Thyroid gland (tissue), 4 donors: ENCODE results near the gene GFOD1. TPM values are rescaled to one million over a fixed set of nuclear protein-coding genes. Genes with fewer than 3 reads are reported as not detected.

Source experiments
- DNase-seq, 2 donors: peaks; one replicate each; pipeline ENCODE4 v3.0.0-alpha.2; 2019
- H3K27ac ChIP-seq, 3 donors: fragments of 200-600 bp; sonication (generic); 1 replicate in 2 of 3; 2 replicates in 1 of 3; pipeline ENCODE4 v1.5.1; 2016 to 2019; ENCODE audit warnings: mild to moderate bottlenecking in 1 of 3, moderate library complexity in 1 of 3
- H3K27me3 ChIP-seq: fragments of 200-600 bp; sonication (generic); one replicate; pipeline ENCODE4 v1.5.1; 2019
- H3K36me3 ChIP-seq, 2 donors: fragments of 200-600 bp; sonication (generic); one replicate each; pipeline ENCODE4 v1.5.1; 2016 to 2019
- H3K4me1 ChIP-seq, 2 donors: fragments of 200-600 bp; sonication (generic); one replicate each; pipeline ENCODE4 v1.5.1; 2017 to 2019
- H3K4me3 ChIP-seq, 3 donors: fragments of 200-600 bp; sonication (generic); replicated peaks in 1 of 3; 1 replicate in 2 of 3; 2 replicates in 1 of 3; pipeline ENCODE4 v1.5.1; 2016; ENCODE audit warnings: mild to moderate bottlenecking in 1 of 3
- H3K9me3 ChIP-seq: fragments of 200-600 bp; sonication (generic); one replicate; pipeline ENCODE4 v1.5.1; 2017
- CTCF ChIP-seq, 6 experiments: fragments of 200-600 bp in 3 of 6; fragments of 450-650 bp in 3 of 6; sonication (generic) in 3 of 6; IDR thresholded peaks; one replicate each; pipeline ENCODE4 v1.5.1; 2016 to 2019; ENCODE audit warnings: antibody characterized with exemption in 6 of 6, mild to moderate bottlenecking in 2 of 6, inconsistent platforms in 1 of 6, moderate library complexity in 1 of 6
- POLR2A ChIP-seq, 2 donors: fragments of 450-650 bp; IDR thresholded peaks; one replicate each; pipeline ENCODE4 v1.6.1; 2017; ENCODE audit warnings: antibody characterized with exemption in 2 of 2, mild to moderate bottlenecking in 2 of 2, moderate library complexity in 1 of 2
- WGBS, 2 donors: methylation state at CpG; one replicate each; pipeline ENCODE4 v1.1.5; 2017; 5-methylcytosine and 5-hydroxymethylcytosine counted together
- intact Hi-C: fragments of 100-400 bp; cut with DNase I; formaldehyde crosslinking; loops from one replicate; pipeline ENCODE4 v1.15.1; 2023
- total RNA-seq, 4 donors: library from RNA; depleted of rRNA; stranded (reverse); fragments of >200 nt; gene quantifications; one replicate each; pipeline ENCODE4 v1.2.3, GENCODE V29; 2016

GFOD1 gene
- total RNA-seq, 4 donors from 2014 or later = 4.2 to 18.4 (median 8.5) TPM

- H3K4me1 ChIP-seq = peaks cover 41 to 76% of the 10 kb centered on the region in 2 donors
Observed at GRCh38 chr6:13418844-13419243, 68.6 kb downstream of the GFOD1 start.

GRCh38 chr6:13417954-13418353 is 69.4 kb downstream of the GFOD1 start:
- WGBS, 2 donors = 35 to 46% methylated on average over 2 of the region's 2 CpGs
- no peak for TF ChIP-seq CTCF (IDR thresholded peaks at IDR 0.05)
- no peak for TF ChIP-seq POLR2A (IDR thresholded peaks at IDR 0.05)
- no peaks in the 10 kb centered on the region for H3K36me3 ChIP-seq
- intact Hi-C loops = no loop called here
- H3K27ac ChIP-seq = peak overlapping the region in 2 of 3 donors; percentile 37 to 55
- H3K4me3 ChIP-seq = no peak overlapping the region
- H3K4me1 ChIP-seq = peaks cover 38 to 76% of the 10 kb centered on the region in 2 donors
- H3K9me3 ChIP-seq = no peaks in the 10 kb centered on the region
- H3K27me3 ChIP-seq = no peaks in the 10 kb centered on the region
- peak in 1 of 2 donors; percentile 35 for DNase-seq

More at GRCh38 chr6:13418844-13419243, 68.6 kb downstream of the GFOD1 start:
- Histone ChIP-seq H3K27me3 (no peaks in the 10 kb centered on the region), H3K36me3 (no peaks in the 10 kb centered on the region), H3K27ac (peak overlapping the region in 2 of 3 donors; percentile 37 to 55), H3K4me3 (no peak overlapping the region), H3K9me3 (no peaks in the 10 kb centered on the region)
- TF ChIP-seq CTCF (IDR thresholded peaks at IDR 0.05) (no peak), POLR2A (IDR thresholded peaks at IDR 0.05) (no peak)
- DNase-seq = no peak
- intact Hi-C loops = no loop called here
- WGBS, 2 donors = 79 to 88% methylated on average over 5 of the region's 5 CpGs

GRCh38 chr6:13417431-13417830 is 70.0 kb downstream of the GFOD1 start:
- no peaks in the 10 kb centered on the region for H3K36me3 ChIP-seq
- H3K4me1 ChIP-seq = peaks cover 33 to 72% of the 10 kb centered on the region in 2 donors
- no peaks in the 10 kb centered on the region for H3K27me3 ChIP-seq
- H3K9me3 ChIP-seq = no peaks in the 10 kb centered on the region
- no peak overlapping the region for H3K4me3 ChIP-seq
- peak overlapping the region in 2 of 3 donors; percentile 37 to 55 for H3K27ac ChIP-seq
- intact Hi-C loops = no loop called here
- WGBS, 2 donors = 59 to 61% methylated on average over 6 of the region's 6 CpGs
- peak in 1 of 2 donors; percentile 37 for DNase-seq
- TF ChIP-seq POLR2A (IDR thresholded peaks at IDR 0.05) (no peak), CTCF (IDR thresholded peaks at IDR 0.05) (no peak)

- Histone ChIP-seq H3K36me3 (no peaks in the 10 kb centered on the region), H3K27me3 (no peaks in the 10 kb centered on the region), H3K4me1 (peaks cover 16 to 51% of the 10 kb centered on the region in 2 donors), H3K4me3 (no peak overlapping the region), H3K9me3 (no peaks in the 10 kb centered on the region), H3K27ac (no peak overlapping the region)
- intact Hi-C loops = no loop called here
- TF ChIP-seq CTCF (IDR thresholded peaks at IDR 0.05) = no peak
- TF ChIP-seq POLR2A (IDR thresholded peaks at IDR 0.05) = no peak
- no peak for DNase-seq
- 72 to 76% methylated on average over 5 of the region's 5 CpGs for WGBS, 2 donors
Observed at GRCh38 chr6:13415283-13415682, 72.1 kb downstream of the GFOD1 start.

- Histone ChIP-seq H3K27me3 (no peaks in the 10 kb centered on the region), H3K36me3 (no peaks in the 10 kb centered on the region), H3K9me3 (no peaks in the 10 kb centered on the region), H3K27ac (peak overlapping the region in 2 of 3 donors; percentile 31 to 48), H3K4me1 (peaks cover 16 to 39% of the 10 kb centered on the region in 2 donors), H3K4me3 (no peak overlapping the region)
- DNase-seq = peak in 1 of 2 donors; percentile 52
- intact Hi-C loops = no loop called here
- 51 to 71% methylated on average over 7 of the region's 7 CpGs for WGBS, 2 donors
- TF ChIP-seq POLR2A (IDR thresholded peaks at IDR 0.05) (peak in 1 of 2 donors; percentile 10), CTCF (IDR thresholded peaks at IDR 0.05) (peak in 3 of 6 experiments; percentile 16 to 25 (median 25))
Observed at GRCh38 chr6:13413900-13414555, 73.4 kb downstream of the GFOD1 start.
